ENCODE data around the gene SUPT5H. TPM values are rescaled to one million over a fixed set of nuclear protein-coding genes. Genes with fewer than 3 reads are reported as not detected.

SUPT5H gene
- total RNA-seq, 1 donor: 80.7 TPM

DNA sequence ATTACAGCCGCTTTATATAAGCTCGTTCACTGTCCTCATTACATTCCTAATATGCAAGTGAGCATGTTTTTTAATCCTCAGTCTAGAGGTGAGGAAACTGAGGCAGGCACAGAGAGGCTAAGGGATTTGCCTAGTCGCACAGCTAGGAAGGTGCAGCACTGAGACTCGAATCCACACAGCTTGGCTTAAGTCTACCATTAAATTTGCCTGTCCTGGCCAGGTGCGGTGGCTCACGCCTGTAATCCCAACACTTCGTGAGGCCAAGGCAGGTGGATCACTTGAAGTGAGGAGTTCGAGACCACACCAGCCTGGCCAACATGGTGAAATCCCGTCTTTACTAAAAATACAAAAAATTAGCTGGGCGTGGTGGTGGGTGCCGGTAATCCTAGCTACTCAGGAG, 17.7 kb upstream of the SUPT5H start:
- TF ChIP-seq, protein P1, sequence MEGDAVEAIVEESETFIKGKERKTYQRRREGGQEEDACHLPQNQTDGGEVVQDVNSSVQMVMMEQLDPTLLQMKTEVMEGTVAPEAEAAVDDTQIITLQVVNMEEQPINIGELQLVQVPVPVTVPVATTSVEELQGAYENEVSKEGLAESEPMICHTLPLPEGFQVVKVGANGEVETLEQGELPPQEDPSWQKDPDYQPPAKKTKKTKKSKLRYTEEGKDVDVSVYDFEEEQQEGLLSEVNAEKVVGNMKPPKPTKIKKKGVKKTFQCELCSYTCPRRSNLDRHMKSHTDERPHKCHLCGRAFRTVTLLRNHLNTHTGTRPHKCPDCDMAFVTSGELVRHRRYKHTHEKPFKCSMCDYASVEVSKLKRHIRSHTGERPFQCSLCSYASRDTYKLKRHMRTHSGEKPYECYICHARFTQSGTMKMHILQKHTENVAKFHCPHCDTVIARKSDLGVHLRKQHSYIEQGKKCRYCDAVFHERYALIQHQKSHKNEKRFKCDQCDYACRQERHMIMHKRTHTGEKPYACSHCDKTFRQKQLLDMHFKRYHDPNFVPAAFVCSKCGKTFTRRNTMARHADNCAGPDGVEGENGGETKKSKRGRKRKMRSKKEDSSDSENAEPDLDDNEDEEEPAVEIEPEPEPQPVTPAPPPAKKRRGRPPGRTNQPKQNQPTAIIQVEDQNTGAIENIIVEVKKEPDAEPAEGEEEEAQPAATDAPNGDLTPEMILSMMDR (IDR thresholded peaks at IDR 0.05; ENCODE audit: insufficient read depth, low read depth, low read length): no peak
- no peak overlapping the region for H3K4me3 ChIP-seq (ENCODE audit: low read depth, low read length)
- DNase-seq (ENCODE audit: low read depth): no peak

DNA sequence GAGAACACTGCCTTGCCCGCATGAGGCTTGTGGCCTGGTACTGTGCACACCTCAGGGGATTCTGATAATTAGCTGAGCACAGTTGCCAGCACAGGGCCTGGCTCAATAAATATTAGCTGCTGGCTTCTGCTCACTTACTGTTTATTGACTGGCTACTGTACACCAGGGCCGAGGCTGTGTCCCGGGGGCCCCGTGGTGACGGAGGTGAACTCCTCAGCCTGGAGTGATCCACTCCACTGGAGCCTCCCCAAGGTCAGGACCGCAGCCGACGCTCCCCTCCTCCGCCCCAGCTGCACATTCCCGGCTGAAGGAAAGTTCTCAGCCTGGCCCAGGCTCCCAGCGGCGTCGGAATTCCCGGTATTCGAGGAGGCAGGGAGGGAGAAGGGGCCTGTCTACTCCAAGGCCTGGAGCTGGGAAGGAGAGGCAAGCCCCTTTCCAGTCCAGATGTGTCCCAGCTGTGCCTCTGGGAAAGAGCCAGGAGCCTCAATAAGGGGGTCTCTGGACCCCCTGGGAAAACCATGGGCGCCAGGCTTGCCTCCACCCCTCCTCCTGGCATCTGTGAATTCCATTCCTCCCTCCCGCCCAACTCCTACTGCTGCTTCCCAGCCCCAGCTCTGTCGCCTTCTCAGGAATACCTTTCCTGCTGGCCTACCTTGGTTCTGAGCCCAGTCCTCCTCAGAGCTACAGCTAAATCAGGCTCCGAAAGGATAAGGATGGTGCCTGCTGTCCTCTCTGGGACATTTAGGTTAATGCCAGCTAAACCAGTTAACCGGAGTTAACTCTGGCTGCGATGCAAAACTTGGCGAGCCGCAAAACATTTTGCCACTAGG, 16.9 kb upstream of the SUPT5H start:
- TF ChIP-seq, protein P1 (IDR thresholded peaks at IDR 0.05; ENCODE audit: insufficient read depth, low read depth, low read length): no peak
- H3K4me3 ChIP-seq (ENCODE audit: low read depth, low read length): no peak overlapping the region
- peak; percentile 96 for DNase-seq (ENCODE audit: low read depth)

DNA sequence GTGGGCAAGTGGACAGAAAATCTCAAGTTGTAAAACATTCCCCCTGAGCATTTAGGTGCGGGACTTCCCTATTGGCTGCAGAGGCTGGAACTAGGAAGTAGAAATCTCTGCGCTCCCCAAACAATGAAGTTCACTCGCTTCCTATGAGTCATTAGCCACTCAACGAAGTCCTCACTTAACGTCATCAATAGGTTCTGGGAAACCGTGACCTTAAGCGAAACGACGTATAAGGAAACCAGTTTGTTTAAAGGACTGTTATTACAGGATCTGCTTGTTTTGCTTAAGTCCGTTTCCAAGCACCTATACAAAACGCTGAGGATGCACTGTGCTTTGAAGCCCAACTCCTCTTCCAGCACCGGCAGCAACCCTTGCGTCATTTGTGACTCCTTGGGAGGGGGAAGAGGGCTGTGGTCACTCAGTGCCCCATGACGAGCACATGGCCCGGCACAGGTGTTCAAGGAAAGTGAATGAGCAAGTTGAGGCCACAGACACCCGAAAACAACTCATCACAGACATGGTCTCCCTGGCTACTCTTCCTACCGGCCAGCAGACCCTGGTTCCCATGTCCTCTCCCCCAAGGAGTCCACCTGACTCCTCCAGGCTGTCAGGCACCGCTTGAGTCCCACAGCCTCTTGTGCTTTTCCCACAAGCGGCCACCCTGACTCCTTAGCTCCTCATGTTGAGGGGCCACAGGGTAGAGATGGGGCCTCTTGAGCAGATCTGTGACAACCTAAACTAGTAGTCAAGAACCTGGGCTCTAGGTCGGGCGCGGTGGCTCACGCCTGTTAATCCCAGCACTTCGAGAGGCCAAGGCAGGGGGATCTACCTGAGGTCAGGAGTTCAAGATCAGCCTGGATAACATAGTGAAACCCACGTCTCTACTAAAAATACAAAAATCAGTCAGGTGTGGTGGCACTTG, 14.4 kb upstream of the SUPT5H start:
- H3K4me3 ChIP-seq (ENCODE audit: low read depth, low read length): no peak overlapping the region
- peak; percentile 98 for DNase-seq (ENCODE audit: low read depth)
- TF ChIP-seq, protein P1 (IDR thresholded peaks at IDR 0.05; ENCODE audit: insufficient read depth, low read depth, low read length): no peak

DNA sequence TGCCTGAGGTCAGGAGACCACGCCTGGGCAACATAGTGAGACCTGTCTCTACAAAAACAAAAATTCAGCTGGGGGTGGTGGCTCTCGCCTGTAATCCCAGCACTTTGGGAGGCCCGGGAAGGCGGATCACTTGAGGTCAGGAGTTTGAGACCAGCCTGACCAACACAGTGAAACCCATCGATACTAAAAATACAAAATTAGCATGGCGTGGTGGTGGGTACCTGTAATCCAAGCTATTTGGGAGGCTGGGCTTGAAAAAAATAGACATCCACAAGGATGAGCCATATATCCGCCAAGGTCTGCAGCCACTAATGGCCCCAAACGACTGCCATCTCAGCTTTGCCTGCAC, 12.7 kb upstream of the SUPT5H start:
- DNase-seq (ENCODE audit: low read depth): no peak

DNA sequence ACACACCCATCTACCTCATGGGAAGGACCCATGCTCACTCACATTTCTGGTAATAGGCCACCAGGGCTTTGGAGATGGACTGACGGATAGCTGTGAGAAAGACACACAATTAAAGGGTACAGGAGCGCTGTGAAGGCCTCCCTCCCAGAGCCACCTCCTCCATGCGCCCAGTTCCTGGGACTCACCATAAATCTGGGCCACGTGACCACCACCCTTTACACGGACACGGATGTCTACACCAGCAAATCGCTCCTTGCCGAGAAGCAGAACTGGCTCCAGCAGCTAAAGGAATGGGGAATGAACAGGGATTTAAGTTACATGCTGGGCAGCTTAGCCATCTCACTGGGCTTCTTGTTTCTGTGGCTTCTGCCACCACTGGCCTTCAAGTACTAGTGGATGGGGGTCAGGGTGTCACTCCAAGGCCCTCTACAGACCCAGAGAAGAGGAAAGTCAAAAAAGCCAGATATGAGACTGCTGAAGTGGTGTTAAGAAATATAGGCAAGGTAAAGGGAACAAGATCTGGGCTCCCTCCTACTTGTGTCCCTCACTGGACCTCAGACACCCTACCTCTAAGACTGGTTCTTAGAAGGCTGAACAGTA, 11.8 kb upstream of the SUPT5H start:
- TF ChIP-seq, protein P1 (IDR thresholded peaks at IDR 0.05; ENCODE audit: insufficient read depth, low read depth, low read length): no peak
- DNase-seq (ENCODE audit: low read depth): no peak
- no peak overlapping the region for H3K4me3 ChIP-seq (ENCODE audit: low read depth, low read length)

More for the DNA sequence above, 12.7 kb upstream of the SUPT5H start:
- H3K4me3 ChIP-seq (ENCODE audit: low read depth, low read length): no peak overlapping the region
- TF ChIP-seq, protein P1 (IDR thresholded peaks at IDR 0.05; ENCODE audit: insufficient read depth, low read depth, low read length): no peak

DNA sequence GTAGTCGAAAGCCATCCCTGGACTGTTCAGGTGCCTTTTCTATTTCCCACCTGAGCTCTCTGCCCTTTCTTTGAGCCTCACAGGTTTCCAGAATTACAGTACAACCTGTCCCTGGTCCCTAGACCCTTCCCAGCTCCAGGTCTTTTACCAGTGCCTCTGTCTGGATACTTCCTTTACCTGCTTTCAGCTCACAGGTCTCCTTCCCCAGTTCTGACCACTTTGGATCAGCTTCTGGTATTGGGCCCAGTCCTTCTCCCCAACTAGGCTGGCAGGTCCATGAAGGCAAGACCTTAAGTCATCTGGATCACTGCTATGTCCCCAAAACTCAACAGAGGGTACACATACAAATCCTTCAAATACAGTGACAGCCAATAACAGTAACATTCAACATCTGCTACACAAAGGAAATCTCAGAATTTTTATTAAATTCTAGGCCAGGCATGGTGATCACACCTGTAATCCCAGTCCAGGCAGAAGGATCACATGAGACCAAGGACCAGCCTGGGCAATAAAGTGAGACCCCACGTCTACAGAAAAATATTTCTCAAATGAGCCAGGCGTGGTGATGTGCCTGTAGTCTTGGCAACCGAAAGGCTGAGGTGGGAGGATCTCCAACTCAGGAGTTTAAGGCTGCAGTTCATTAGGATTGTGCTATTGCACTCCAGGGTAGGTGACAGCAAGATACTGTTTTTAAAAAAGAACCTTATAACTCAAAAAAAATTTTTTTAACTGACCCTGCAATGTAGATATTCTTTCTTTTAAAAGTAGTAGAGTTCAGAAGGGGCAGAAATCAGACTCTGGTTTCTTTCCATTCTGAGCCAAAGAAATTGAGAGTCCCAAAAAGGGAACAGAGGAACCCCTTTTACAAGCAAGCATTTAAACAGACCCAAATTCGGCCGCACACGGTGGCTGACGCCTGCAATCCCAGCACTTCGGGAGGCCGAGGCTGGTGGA, 11.0 kb upstream of the SUPT5H start:
- peak overlapping the region; percentile 73 for H3K4me3 ChIP-seq (ENCODE audit: low read depth, low read length)
- DNase-seq (ENCODE audit: low read depth): no peak
- TF ChIP-seq, protein P1 (IDR thresholded peaks at IDR 0.05; ENCODE audit: insufficient read depth, low read depth, low read length): no peak
